RWPE1 (cell line): ENCODE measurements around the gene FBXO21.

ENCODE experiments used
- CTCF ChIA-PET: fragments of 350-600 bp; sonication (Branson Sonifier 250); formaldehyde crosslinking; extraction: SDS; loops from one replicate; lab custom pipeline; 2021; lab: Yijun Ruan, JAX
- POLR2A ChIA-PET: fragments of 400-600 bp; formaldehyde crosslinking; extraction: SDS; loops from one replicate; lab custom pipeline; 2020; ENCODE audit warnings: antibody characterized with exemption; ENCODE audit not compliant: low non-redundant PET; lab: Yijun Ruan, JAX
- DNase-seq: peaks from one replicate; pipeline ENCODE4 v3.0.0; 2012; ENCODE audit warnings: low spot score
- H3K27ac ChIP-seq: fragments of 450-650 bp; 2 replicates; pipeline ENCODE4 v1.5.1; 2017
- TF ChIP-seq, protein P1 (sequence below): fragments of 450-650 bp; conservative IDR thresholded peaks from 2 replicates; pipeline ENCODE4 v1.5.1; 2017; ENCODE audit warnings: low read depth, mild to moderate bottlenecking

The FBXO21 gene

GRCh38 chr12:117144599-117144998 lies 45.7 kb downstream of the FBXO21 start:
- CTCF ChIA-PET: interaction anchor here (0.7 kb wide), 1 partner anchor 111 kb away, joined by 4 read pairs; no protein-coding TSS in a partner anchor
- no peak for DNase-seq
- H3K27ac ChIP-seq: no peak overlapping the region
- POLR2A ChIA-PET: no interaction called here
- TF ChIP-seq, protein P1, sequence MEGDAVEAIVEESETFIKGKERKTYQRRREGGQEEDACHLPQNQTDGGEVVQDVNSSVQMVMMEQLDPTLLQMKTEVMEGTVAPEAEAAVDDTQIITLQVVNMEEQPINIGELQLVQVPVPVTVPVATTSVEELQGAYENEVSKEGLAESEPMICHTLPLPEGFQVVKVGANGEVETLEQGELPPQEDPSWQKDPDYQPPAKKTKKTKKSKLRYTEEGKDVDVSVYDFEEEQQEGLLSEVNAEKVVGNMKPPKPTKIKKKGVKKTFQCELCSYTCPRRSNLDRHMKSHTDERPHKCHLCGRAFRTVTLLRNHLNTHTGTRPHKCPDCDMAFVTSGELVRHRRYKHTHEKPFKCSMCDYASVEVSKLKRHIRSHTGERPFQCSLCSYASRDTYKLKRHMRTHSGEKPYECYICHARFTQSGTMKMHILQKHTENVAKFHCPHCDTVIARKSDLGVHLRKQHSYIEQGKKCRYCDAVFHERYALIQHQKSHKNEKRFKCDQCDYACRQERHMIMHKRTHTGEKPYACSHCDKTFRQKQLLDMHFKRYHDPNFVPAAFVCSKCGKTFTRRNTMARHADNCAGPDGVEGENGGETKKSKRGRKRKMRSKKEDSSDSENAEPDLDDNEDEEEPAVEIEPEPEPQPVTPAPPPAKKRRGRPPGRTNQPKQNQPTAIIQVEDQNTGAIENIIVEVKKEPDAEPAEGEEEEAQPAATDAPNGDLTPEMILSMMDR: no peak

GRCh38 chr12:117143008-117143532 lies 47.2 kb downstream of the FBXO21 start:
- H3K27ac ChIP-seq: no peak overlapping the region
- CTCF ChIA-PET: interaction anchor here (0.7 to 0.9 kb wide), 2 partner anchors 11 to 89 kb away, joined by 3 to 5 read pairs; no protein-coding TSS in a partner anchor

DNA sequence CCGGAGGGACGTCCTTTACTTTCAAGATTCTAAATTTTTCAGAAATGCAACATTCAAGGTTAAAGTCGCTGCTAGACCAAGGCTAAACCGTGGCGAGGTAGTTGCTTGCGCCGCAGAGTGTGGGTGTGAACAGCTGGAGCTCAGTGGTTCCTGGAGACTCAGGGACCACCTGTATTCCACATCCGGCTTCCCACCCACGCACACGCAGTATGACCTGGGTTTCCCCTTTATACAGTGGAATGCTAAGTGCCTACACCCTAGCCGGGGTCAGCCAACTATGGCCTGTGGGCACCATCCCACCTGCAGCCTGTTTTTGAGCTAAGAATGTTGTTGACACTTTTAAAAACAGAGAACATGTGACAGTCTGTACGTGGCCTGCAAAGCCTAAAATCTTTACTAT lies 48.2 kb downstream of the FBXO21 start:
- POLR2A ChIA-PET: no interaction called here

More at GRCh38 chr12:117143008-117143532, 47.2 kb downstream of the FBXO21 start:
- DNase-seq: peak; percentile 77
- POLR2A ChIA-PET: no interaction called here
- TF ChIP-seq, protein P1: no peak

GRCh38 chr12:117141097-117141898 lies 49.0 kb downstream of the FBXO21 start:
- TF ChIP-seq, protein P1: no peak
- CTCF ChIA-PET: no interaction called here
- POLR2A ChIA-PET: no interaction called here
- no peak for DNase-seq
- peak overlapping the region; percentile 7; the same call in 1 of the 2 replicates for H3K27ac ChIP-seq

More for the DNA sequence above, 48.2 kb downstream of the FBXO21 start:
- CTCF ChIA-PET: interaction anchor here (0.9 kb wide), 1 partner anchor 12 kb away, joined by 3 read pairs; no protein-coding TSS in a partner anchor
- TF ChIP-seq, protein P1: no peak
- H3K27ac ChIP-seq: no peak overlapping the region
- no peak for DNase-seq

GRCh38 chr12:117140397-117141096 lies 49.7 kb downstream of the FBXO21 start:
- POLR2A ChIA-PET: no interaction called here
- DNase-seq: no peak
- CTCF ChIA-PET: no interaction called here
- H3K27ac ChIP-seq: peak overlapping the region; percentile 7; the same call in 1 of the 2 replicates
- TF ChIP-seq, protein P1: no peak
